Measurements from ENCODE around the gene JAK1. TPM values are rescaled to one million over a fixed set of nuclear protein-coding genes. Genes with fewer than 3 reads are reported as not detected.

The JAK1 gene
- total RNA-seq, 1 donor from 2014 or later: 156 TPM

- peaks cover 87% of the 10 kb centered on the region for H3K36me3 ChIP-seq
- intact Hi-C loops (cut with DNase I): no loop called here
These were observed 90.7 kb downstream of the JAK1 start for GRCh38 chr1:64875606-64876005.

DNA sequence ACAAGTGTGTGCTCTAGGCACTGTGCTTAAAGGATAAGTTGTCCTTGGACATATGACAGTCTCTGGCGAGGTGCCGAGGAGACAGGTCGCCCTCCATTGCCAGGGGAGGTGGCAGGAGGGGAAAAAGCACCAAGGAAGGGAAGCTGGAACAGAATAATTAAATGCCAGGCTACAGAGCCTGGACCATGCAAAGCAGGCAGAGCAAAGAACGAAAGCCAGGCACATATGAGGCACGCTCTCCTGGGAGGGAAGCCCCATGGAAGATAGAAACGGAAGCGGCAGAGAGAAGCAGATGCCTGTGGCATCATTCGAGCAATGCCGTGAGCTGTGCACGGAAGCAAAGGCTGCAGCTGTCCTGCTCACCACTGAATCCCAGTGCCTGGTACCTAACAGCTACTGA is 91.2 kb downstream of the JAK1 start:
- Histone ChIP-seq H3K36me3 (peaks cover 89% of the 10 kb centered on the region), H3K4me1 (no peaks in the 10 kb centered on the region), H3K4me3 (no peak overlapping the region), H3K27ac (no peak overlapping the region), H3K27me3 (ENCODE audit: low read depth) (no peaks in the 10 kb centered on the region), H3K9me3 (no peaks in the 10 kb centered on the region)
- intact Hi-C loops (cut with DNase I): no loop called here
- TF ChIP-seq CTCF (IDR thresholded peaks at IDR 0.05): no peak
- ATAC-seq (no peak), DNase-seq (no peak)

More at GRCh38 chr1:64875606-64876005, 90.7 kb downstream of the JAK1 start:
- Histone ChIP-seq H3K4me3 (no peak overlapping the region), H3K27me3 (ENCODE audit: low read depth) (no peaks in the 10 kb centered on the region), H3K27ac (no peak overlapping the region), H3K9me3 (no peaks in the 10 kb centered on the region), H3K4me1 (no peaks in the 10 kb centered on the region)
- DNase-seq (no peak), ATAC-seq (no peak)
- TF ChIP-seq CTCF (IDR thresholded peaks at IDR 0.05): no peak

GRCh38 chr1:64874666-64875065 is 91.7 kb downstream of the JAK1 start:
- ATAC-seq (no peak), DNase-seq (no peak)
- intact Hi-C loops (cut with DNase I): no loop called here
- Histone ChIP-seq H3K27ac (no peak overlapping the region), H3K4me3 (no peak overlapping the region), H3K9me3 (no peaks in the 10 kb centered on the region), H3K27me3 (ENCODE audit: low read depth) (no peaks in the 10 kb centered on the region), H3K36me3 (peaks cover 93% of the 10 kb centered on the region), H3K4me1 (no peaks in the 10 kb centered on the region)
- TF ChIP-seq CTCF (IDR thresholded peaks at IDR 0.05): no peak

DNA sequence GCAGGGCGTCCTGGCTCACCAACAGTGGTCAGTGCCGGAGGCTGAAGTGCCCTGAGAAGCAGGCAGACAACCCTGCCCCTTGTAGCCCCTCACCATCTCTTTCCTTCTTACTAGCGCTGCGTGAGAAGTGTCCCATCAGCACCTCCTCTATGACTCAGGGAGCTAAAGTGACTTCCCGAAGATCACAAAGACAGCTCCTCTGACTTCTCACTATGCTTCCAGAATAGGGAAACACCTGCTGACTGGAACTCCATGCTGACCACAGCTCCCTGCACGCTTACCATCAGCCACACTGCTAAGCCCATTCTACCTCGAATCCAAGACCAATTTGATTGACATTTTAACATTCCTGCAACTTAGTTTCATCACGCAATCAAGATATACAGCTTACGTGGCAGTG is 92.8 kb downstream of the JAK1 start:
- no peak overlapping the region for H3K27ac ChIP-seq
- no peaks in the 10 kb centered on the region for H3K27me3 ChIP-seq (ENCODE audit: low read depth)
- no peaks in the 10 kb centered on the region for H3K4me1 ChIP-seq
- intact Hi-C loops (cut with DNase I): no loop called here
- ATAC-seq (no peak), DNase-seq (no peak)
- no peaks in the 10 kb centered on the region for H3K9me3 ChIP-seq
- H3K4me3 ChIP-seq: no peak overlapping the region
- no peak for TF ChIP-seq CTCF (IDR thresholded peaks at IDR 0.05)
- H3K36me3 ChIP-seq: peaks cover 99% of the 10 kb centered on the region

DNA sequence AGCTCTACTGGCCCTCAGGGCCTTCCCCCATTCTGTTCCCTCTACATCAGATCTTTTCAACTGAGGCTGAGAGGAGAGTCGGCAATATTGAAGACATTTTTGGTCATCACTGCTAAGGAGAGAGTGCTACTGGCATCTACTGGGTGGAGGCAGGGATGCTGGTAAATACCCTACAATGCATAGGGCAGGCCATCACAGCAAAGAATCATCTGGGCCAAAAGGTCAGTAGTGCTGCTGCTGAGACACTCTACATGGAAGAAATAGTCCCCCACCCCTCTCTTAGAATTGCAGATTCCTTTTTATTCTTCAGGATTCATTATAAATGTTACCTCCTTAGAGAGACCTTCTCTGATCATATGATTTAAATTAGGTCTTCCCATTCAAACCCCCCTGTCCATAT is 94.3 kb downstream of the JAK1 start:
- Histone ChIP-seq H3K27ac (no peak overlapping the region), H3K36me3 (peaks cover 99% of the 10 kb centered on the region), H3K4me1 (no peaks in the 10 kb centered on the region), H3K27me3 (ENCODE audit: low read depth) (no peaks in the 10 kb centered on the region), H3K4me3 (no peak overlapping the region), H3K9me3 (no peaks in the 10 kb centered on the region)
- no peak for TF ChIP-seq CTCF (IDR thresholded peaks at IDR 0.05)
- intact Hi-C loops (cut with DNase I): no loop called here
- ATAC-seq (no peak), DNase-seq (no peak)

DNA sequence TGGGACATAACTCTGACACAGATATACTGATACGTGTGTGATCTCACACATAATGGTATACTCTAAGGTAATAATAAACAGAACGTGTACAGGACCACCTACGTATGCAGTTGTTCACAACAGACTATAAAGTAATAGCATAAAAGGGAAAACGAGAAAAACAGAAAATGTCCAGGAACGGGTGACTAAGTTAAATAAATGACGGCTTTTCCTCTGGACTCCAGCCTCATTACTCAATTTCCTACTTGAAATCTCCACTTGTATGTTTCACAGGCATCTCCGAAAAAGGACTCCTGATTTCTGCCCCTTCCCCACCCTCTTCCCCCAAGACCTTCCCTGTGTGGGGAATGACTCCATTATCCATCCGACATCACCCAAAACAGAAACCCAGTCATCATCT is 95.1 kb downstream of the JAK1 start:
- Histone ChIP-seq H3K27me3 (ENCODE audit: low read depth) (no peaks in the 10 kb centered on the region), H3K9me3 (no peaks in the 10 kb centered on the region), H3K4me1 (no peaks in the 10 kb centered on the region), H3K4me3 (no peak overlapping the region), H3K27ac (no peak overlapping the region), H3K36me3 (peaks cover 99% of the 10 kb centered on the region)
- TF ChIP-seq CTCF (IDR thresholded peaks at IDR 0.05): no peak
- DNase-seq (no peak), ATAC-seq (no peak)
- intact Hi-C loops (cut with DNase I): no loop called here
